GM12878 (cell line): ENCODE data around the gene EIF2B4. TPM values are rescaled to one million over a fixed set of nuclear protein-coding genes. Genes with fewer than 3 reads are reported as not detected.

Experiments used
- ATF3 ChIP-seq: IDR thresholded peaks from 2 replicates; pipeline ENCODE4 v1.6.1; 2011; ENCODE audit warnings: low read depth, mild to moderate bottlenecking, low read length, moderate library complexity, borderline replicate concordance; ENCODE audit errors: extremely low read depth
- BACH1 ChIP-seq: fragments of 450-650 bp; IDR thresholded peaks from 2 replicates; pipeline ENCODE4 v1.6.1; 2017; ENCODE audit warnings: mild to moderate bottlenecking, borderline replicate concordance
- BCL3 ChIP-seq: IDR thresholded peaks from 2 replicates; pipeline ENCODE4 v1.6.1; 2011; ENCODE audit warnings: borderline replicate concordance, low read depth, mild to moderate bottlenecking, moderate library complexity, low read length; ENCODE audit not compliant: insufficient read depth, poor library complexity, severe bottlenecking
- CHD2 ChIP-seq: IDR thresholded peaks from 2 replicates; pipeline ENCODE4 v1.6.1; 2011; ENCODE audit warnings: low read depth, low read length, improper control_type of control experiment, borderline replicate concordance
- E2F8 ChIP-seq: fragments of 450-650 bp; IDR thresholded peaks from 2 replicates; pipeline ENCODE4 v1.6.1; 2018; ENCODE audit warnings: mild to moderate bottlenecking, low read depth, moderate library complexity; ENCODE audit not compliant: partially characterized antibody
- EED ChIP-seq: sonication (generic); IDR thresholded peaks from 2 replicates; pipeline ENCODE4 v1.6.1; 2016; ENCODE audit warnings: antibody characterized with exemption, low read depth
- ETV6 ChIP-seq, 2 experiments: fragments of 450-650 bp in 1 of 2; IDR thresholded peaks in 1 of 2; conservative IDR thresholded peaks in 1 of 2; 2 replicates each; pipeline ENCODE4 v1.6.1; 2014; ENCODE audit warnings: antibody characterized with exemption in 1 of 2, borderline replicate concordance in 1 of 2, low read depth in 1 of 2, mild to moderate bottlenecking in 1 of 2, moderate library complexity in 1 of 2
- FOS ChIP-seq: IDR thresholded peaks from 3 replicates; pipeline ENCODE4 v1.6.1; 2011; ENCODE audit warnings: borderline replicate concordance; ENCODE audit not compliant: insufficient read length; ENCODE audit errors: extremely low read depth
- HCFC1 ChIP-seq: fragments of 150-350 bp; IDR thresholded peaks from 2 replicates; pipeline ENCODE4 v1.6.1; 2014; ENCODE audit warnings: low read length
- IRF5 ChIP-seq: fragments of 450-650 bp; IDR thresholded peaks from 2 replicates; pipeline ENCODE4 v1.6.1; 2017; ENCODE audit warnings: borderline replicate concordance
- JUNB ChIP-seq: IDR thresholded peaks from 2 replicates; pipeline ENCODE4 v1.6.1; 2016; ENCODE audit warnings: antibody characterized with exemption, mild to moderate bottlenecking
- KDM1A ChIP-seq: fragments of 200-600 bp; sonication (generic); IDR thresholded peaks from 2 replicates; pipeline ENCODE4 v1.6.1; 2016; ENCODE audit warnings: borderline replicate concordance
- MLLT1 ChIP-seq: fragments of 450-650 bp; IDR thresholded peaks from 2 replicates; pipeline ENCODE4 v1.6.1; 2016; ENCODE audit warnings: mild to moderate bottlenecking
- NRF1 ChIP-seq: conservative IDR thresholded peaks from 2 replicates; pipeline ENCODE4 v1.6.1; 2011; ENCODE audit warnings: mild to moderate bottlenecking, low read depth, low read length, improper control_type of control experiment
- POLR2AphosphoS2 ChIP-seq: IDR thresholded peaks from 2 replicates; pipeline ENCODE4 v1.6.1; 2011; ENCODE audit warnings: low read depth, mild to moderate bottlenecking, low read length, improper control_type of control experiment, moderate library complexity
- RCOR1 ChIP-seq: conservative IDR thresholded peaks from 2 replicates; pipeline ENCODE4 v1.6.1; 2012; ENCODE audit warnings: low read depth, low read length, improper control_type of control experiment
- RELA ChIP-seq: fragments of 450-650 bp; IDR thresholded peaks from 2 replicates; pipeline ENCODE4 v1.8.0; 2014; ENCODE audit warnings: borderline replicate concordance; ENCODE audit not compliant: partially characterized antibody
- STAT3 ChIP-seq: IDR thresholded peaks from 2 replicates; pipeline ENCODE4 v1.6.1; 2011; ENCODE audit warnings: low read depth, low read length, improper control_type of control experiment
- SUPT20H ChIP-seq: IDR thresholded peaks from 2 replicates; pipeline ENCODE4 v1.6.1; 2011; ENCODE audit warnings: low read depth, mild to moderate bottlenecking, low read length, moderate library complexity, borderline replicate concordance; ENCODE audit not compliant: control insufficient read depth
- SUZ12 ChIP-seq: fragments of 200-600 bp; sonication (generic); IDR thresholded peaks from one replicate; pipeline ENCODE4 v1.6.1; 2018; ENCODE audit warnings: antibody characterized with exemption, mild to moderate bottlenecking; ENCODE audit not compliant: unreplicated experiment
- TARDBP ChIP-seq: IDR thresholded peaks from 2 replicates; pipeline ENCODE4 v1.6.1; 2016; ENCODE audit warnings: borderline replicate concordance
- ZNF207 ChIP-seq: fragments of 450-650 bp; IDR thresholded peaks from 2 replicates; pipeline ENCODE4 v1.6.1; 2014; ENCODE audit warnings: antibody characterized with exemption, mild to moderate bottlenecking, borderline replicate concordance
- polyA plus RNA-seq, 11 experiments: library from polyadenylated mRNA; depleted of rRNA in 4 of 11; unstranded in 6 of 11; stranded (reverse) in 5 of 11; fragments of >200 nt; fragmentation: Nextera tagmentation in 4 of 11; fragmentation: Illumina TruSeq in 1 of 11; extraction: Ambion mirVana in 4 of 11; extraction: Trizol in 1 of 11; gene quantifications; 1 replicate in 1 of 11; 2 replicates in 10 of 11; pipeline versions ENCODE4 v1.2.1 to v1.2.3, GENCODE V29; 2011 to 2016; ENCODE audit warnings: inconsistent platforms in 2 of 11, missing spikeins in 2 of 11, low read depth in 1 of 11
- total RNA-seq, 4 experiments: library from RNA; depleted of rRNA in 3 of 4; stranded (reverse); fragments of >200 nt in 3 of 4; fragmentation: Illumina TruSeq in 1 of 4; extraction: Trizol in 1 of 4; gene quantifications; 2 replicates each; pipeline versions ENCODE4 v1.2.1 to v1.2.3, GENCODE V29; 2013 to 2021

Gene EIF2B4
- total and polyA plus RNA-seq, 10 of the 15 experiments (the other 5 are each of a cell fraction or from before 2014, with no cell fraction given) = 13.4 to 53.9 (median 27.5) TPM

GRCh38 chr2:27409321-27410073, 39.4 kb upstream of the EIF2B4 start, which contains the start of gene PPM1G (continued):
- TF ChIP-seq MLLT1 (no peak; the same call in 1 of the 2 replicates), SUZ12 (no peak), RCOR1 (no peak), IRF5 (no peak), EED (no peak), RELA (no peak), JUNB (no peak), SUPT20H (no peak), BCL3 (peak; percentile 50), BACH1 (0 out of 2 replicates have a peak, but pooled peaks have one; percentile 27), STAT3 (no peak), CHD2 (peak; percentile 99), FOS (no peak), NRF1 (peak; percentile 38; the same call in 1 of the 2 replicates), HCFC1 (peak; percentile 51; the same call in 1 of the 2 replicates), POLR2AphosphoS2 (peak; percentile 93), ATF3 (no peak), KDM1A (no peak), E2F8 (peak; percentile 61), ZNF207 (peak; percentile 82), TARDBP (0 out of 2 replicates have a peak, but pooled peaks have one; percentile 27), ETV6 (conservative IDR thresholded peaks at IDR 0.05 in 1 of 2, IDR thresholded peaks at IDR 0.05 in 1 of 2; ENCODE audit: borderline replicate concordance in 1 of 2, low read depth in 1 of 2) (peak in 1 of 2 experiments; percentile 50; a peak in 2 of 4 replicates)
